IMR-90 (cell line): Measurements from ENCODE around the gene NDUFB10. TPM values are rescaled to one million over a fixed set of nuclear protein-coding genes. Genes with fewer than 3 reads are reported as not detected.
A peak's percentile ranks its signal among the peaks of the same experiment; 100 is the strongest.
"Not testable (repeated sequence)": the region's sequence is repeated elsewhere in the genome, so short reads cannot be mapped to it uniquely, and the experiment has no call there.

Experiments used
- ATAC-seq: fragments of 200-7000 bp; cut with Tn5 transposase; 2 replicates; pipeline ENCODE4 v1.9.1; 2020; ENCODE audit warnings: low read depth, mild to moderate bottlenecking, moderate library complexity
- BruUV-seq: library from RNA; stranded (reverse); fragments of 400-500 nt; replicated peaks from 2 replicates; lab custom pipeline; 2021; lab: Mats Ljungman, UMichigan
- CTCF ChIA-PET: fragments of 300-600 bp; formaldehyde crosslinking; extraction: SDS; loops from one replicate; lab custom pipeline; 2021; ENCODE audit warnings: antibody characterized with exemption; lab: Yijun Ruan, JAX
- POLR2A ChIA-PET: fragments of 300-600 bp; sonication (Branson Sonifier 250); formaldehyde crosslinking; loops from one replicate; lab custom pipeline; 2022; ENCODE audit warnings: antibody characterized with exemption; ENCODE audit not compliant: unreplicated experiment; lab: Charles Lee
- DNase-seq: peaks from one replicate; pipeline ENCODE4 v3.0.0; 2013
- H2AFZ ChIP-seq: replicated peaks from 2 replicates; pipeline ENCODE3; 2013; ENCODE audit warnings: low read length, mild to moderate bottlenecking; ENCODE audit not compliant: poor library complexity
- H2AK5ac ChIP-seq: 2 replicates; pipeline ENCODE4 v1.6.1; 2013; ENCODE audit warnings: low read depth, low read length, inconsistent platforms
- H2AK9ac ChIP-seq: replicated peaks from 2 replicates; pipeline ENCODE3; 2013; ENCODE audit warnings: mild to moderate bottlenecking, low read depth, low read length, moderate library complexity; ENCODE audit not compliant: poor library complexity
- H2BK120ac ChIP-seq: 2 replicates; pipeline ENCODE4 v1.6.1; 2013; ENCODE audit warnings: low read depth, low read length, inconsistent platforms
- H2BK15ac ChIP-seq: 3 replicates; pipeline ENCODE4 v1.6.1; 2013; ENCODE audit warnings: low read depth, low read length, inconsistent platforms
- H2BK20ac ChIP-seq: 2 replicates; pipeline ENCODE4 v1.6.1; 2013; ENCODE audit warnings: low read depth, mild to moderate bottlenecking, inconsistent platforms, low read length, moderate library complexity
- H2BK5ac ChIP-seq: 2 replicates; pipeline ENCODE4 v1.6.1; 2013; ENCODE audit warnings: mild to moderate bottlenecking, low read depth, low read length, inconsistent platforms; ENCODE audit not compliant: poor library complexity, severe bottlenecking
- H3K14ac ChIP-seq: replicated peaks from 2 replicates; pipeline ENCODE4 v1.6.1; 2013; ENCODE audit warnings: low read depth, low read length, inconsistent platforms
- H3K18ac ChIP-seq: 2 replicates; pipeline ENCODE4 v1.6.1; 2013; ENCODE audit warnings: low read depth, low read length, control low read depth
- H3K23ac ChIP-seq: 2 replicates; pipeline ENCODE4 v1.6.1; 2013; ENCODE audit warnings: low read depth, low read length, inconsistent platforms
- H3K27ac ChIP-seq: 2 replicates; pipeline ENCODE4 v1.5.1; 2013; ENCODE audit warnings: mild to moderate bottlenecking, control low read depth, low read length; ENCODE audit not compliant: insufficient read depth
- H3K27me3 ChIP-seq: 2 replicates; pipeline ENCODE4 v1.6.1; 2013; ENCODE audit warnings: low read length; ENCODE audit not compliant: control insufficient read depth, insufficient read depth
- H3K36me3 ChIP-seq: 2 replicates; pipeline ENCODE4 v1.6.1; 2013; ENCODE audit warnings: low read length, mixed read lengths; ENCODE audit not compliant: control insufficient read depth, insufficient read depth
- H3K4ac ChIP-seq: 2 replicates; pipeline ENCODE4 v1.6.1; 2013; ENCODE audit warnings: low read depth, low read length, inconsistent platforms
- H3K4me1 ChIP-seq: 2 replicates; pipeline ENCODE4 v1.6.1; 2013; ENCODE audit warnings: low read length, mixed read lengths; ENCODE audit not compliant: control insufficient read depth, insufficient read depth
- H3K4me2 ChIP-seq: 2 replicates; pipeline ENCODE4 v1.6.1; 2013; ENCODE audit warnings: low read depth, mild to moderate bottlenecking, control low read depth, low read length, moderate library complexity
- H3K4me3 ChIP-seq: 2 replicates; pipeline ENCODE4 v1.5.1; 2013; ENCODE audit warnings: low read depth, mild to moderate bottlenecking, control low read depth, low read length, moderate library complexity; ENCODE audit not compliant: insufficient read depth
- H3K56ac ChIP-seq: 2 replicates; pipeline ENCODE4 v1.6.1; 2013; ENCODE audit warnings: low read length, inconsistent platforms; ENCODE audit not compliant: insufficient read depth; ENCODE audit errors: extremely low read depth
- H3K79me1 ChIP-seq, 2 experiments: 2 replicates each; pipeline ENCODE4 v1.6.1; 2013; ENCODE audit warnings: low read length in 2 of 2, inconsistent platforms in 1 of 2, low read depth in 1 of 2
- H3K9ac ChIP-seq: 2 replicates; pipeline ENCODE4 v1.6.1; 2013; ENCODE audit warnings: low read depth, low read length, control low read depth
- H3K9me1 ChIP-seq: 2 replicates; pipeline ENCODE4 v1.6.1; 2013; ENCODE audit warnings: low read length, inconsistent platforms; ENCODE audit not compliant: insufficient read depth
- H3K9me3 ChIP-seq: 2 replicates; pipeline ENCODE4 v1.6.1; 2013; ENCODE audit warnings: low read length; ENCODE audit not compliant: control insufficient read depth, insufficient read depth
- H4K20me1 ChIP-seq: 2 replicates; pipeline ENCODE4 v1.6.1; 2013; ENCODE audit warnings: low read length, inconsistent platforms; ENCODE audit not compliant: insufficient read depth
- H4K5ac ChIP-seq: 2 replicates; pipeline ENCODE4 v1.6.1; 2013; ENCODE audit warnings: mild to moderate bottlenecking, low read depth, low read length, control low read depth
- H4K8ac ChIP-seq, 2 experiments: 2 replicates each; pipeline ENCODE4 v1.6.1; 2013; ENCODE audit warnings: low read depth in 2 of 2, low read length in 2 of 2, control low read depth in 1 of 2, inconsistent platforms in 1 of 2
- H4K91ac ChIP-seq: 2 replicates; pipeline ENCODE4 v1.6.1; 2013; ENCODE audit warnings: low read depth, low read length, inconsistent platforms; ENCODE audit not compliant: insufficient read depth
- CEBPB ChIP-seq: IDR thresholded peaks from 2 replicates; pipeline ENCODE4 v1.6.1; 2012; ENCODE audit warnings: low read depth, low read length, improper control_type of control experiment
- FOS ChIP-seq: fragments of 150-350 bp; IDR thresholded peaks from 2 replicates; pipeline ENCODE4 v1.6.1; 2016; ENCODE audit warnings: low read depth, low read length
- MAFK ChIP-seq: IDR thresholded peaks from 2 replicates; pipeline ENCODE4 v1.6.1; 2012; ENCODE audit warnings: low read depth, low read length, improper control_type of control experiment
- POLR2A ChIP-seq: IDR thresholded peaks from 2 replicates; pipeline ENCODE4 v1.6.1; 2012; ENCODE audit warnings: mild to moderate bottlenecking, low read depth, low read length
- RAD21 ChIP-seq: IDR thresholded peaks from 2 replicates; pipeline ENCODE4 v1.6.1; 2012; ENCODE audit warnings: low read length, improper control_type of control experiment
- WGBS, 2 experiments: methylation state at CpG; one replicate each; pipeline versions ENCODE4 v1.1.5 to v1.1.7; 2013; ENCODE audit warnings: missing lambda C conversion rate in 2 of 2; ENCODE audit not compliant: insufficient read length in 1 of 2; ENCODE audit errors: extremely low coverage in 2 of 2; 5-methylcytosine and 5-hydroxymethylcytosine counted together
- dilution Hi-C: fragments of 300-500 bp; cut with HindIII; formaldehyde crosslinking; loops from one replicate; pipeline ENCODE4 v1.14.3; 2018; ENCODE audit warnings: low sequenced_read_pairs; ENCODE audit not compliant: unreplicated experiment
- in situ Hi-C: fragments of 300-500 bp; cut with MboI; formaldehyde crosslinking; loops from 3 replicates; pipeline ENCODE4 v1.14.3; 2019; ENCODE audit warnings: low sequenced_read_pairs, inconsistent platforms, mixed read lengths
- intact Hi-C: fragments of 100-400 bp; cut with micrococcal nuclease; formaldehyde crosslinking; loops from 2 replicates; pipeline ENCODE4 v1.10.0; 2022
- polyA plus RNA-seq, 3 experiments: library from polyadenylated mRNA; depleted of rRNA; stranded (reverse); fragments of >200 nt; gene quantifications; 2 replicates each; pipeline ENCODE4 v1.2.3, GENCODE V29; 2012; ENCODE audit warnings: low replicate concordance in 1 of 3
- total RNA-seq: library from RNA; depleted of rRNA; stranded (reverse); fragments of >200 nt; gene quantifications from 2 replicates; pipeline ENCODE4 v1.2.3, GENCODE V29; 2012
- TF ChIP-seq, protein P1 (sequence below): conservative IDR thresholded peaks from 2 replicates; pipeline ENCODE4 v1.5.1; 2012; ENCODE audit warnings: mild to moderate bottlenecking, low read depth, low read length, improper control_type of control experiment

Gene NDUFB10
- total and polyA plus RNA-seq, 2 of the 4 experiments (the other 2 are of a cell fraction), result 189 to 220 TPM

DNA sequence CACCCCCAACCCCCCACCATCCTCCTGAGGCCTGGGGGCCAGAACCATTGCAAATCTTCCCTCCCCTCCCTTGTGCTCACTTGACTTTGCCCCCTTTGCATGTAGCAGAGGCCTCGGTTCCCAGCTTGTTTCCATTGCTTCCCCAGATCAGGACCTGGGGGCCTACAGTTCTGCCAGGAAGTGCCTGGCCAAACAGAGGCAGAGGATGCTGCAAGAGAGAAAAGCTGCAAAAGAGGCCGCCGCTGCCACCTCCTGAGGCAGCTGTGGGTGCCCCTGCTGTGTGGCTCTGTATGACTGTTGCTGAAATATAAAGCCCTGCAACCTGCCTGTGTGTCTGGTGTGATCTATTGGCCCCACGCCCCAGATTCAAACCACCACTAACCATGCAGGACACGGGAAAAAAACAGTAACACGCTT is 2.3 kb downstream of the NDUFB10 start:
- TF ChIP-seq RAD21 (no peak), POLR2A (no peak), FOS (no peak), CEBPB (no peak), MAFK (no peak)
- TF ChIP-seq, protein P1, sequence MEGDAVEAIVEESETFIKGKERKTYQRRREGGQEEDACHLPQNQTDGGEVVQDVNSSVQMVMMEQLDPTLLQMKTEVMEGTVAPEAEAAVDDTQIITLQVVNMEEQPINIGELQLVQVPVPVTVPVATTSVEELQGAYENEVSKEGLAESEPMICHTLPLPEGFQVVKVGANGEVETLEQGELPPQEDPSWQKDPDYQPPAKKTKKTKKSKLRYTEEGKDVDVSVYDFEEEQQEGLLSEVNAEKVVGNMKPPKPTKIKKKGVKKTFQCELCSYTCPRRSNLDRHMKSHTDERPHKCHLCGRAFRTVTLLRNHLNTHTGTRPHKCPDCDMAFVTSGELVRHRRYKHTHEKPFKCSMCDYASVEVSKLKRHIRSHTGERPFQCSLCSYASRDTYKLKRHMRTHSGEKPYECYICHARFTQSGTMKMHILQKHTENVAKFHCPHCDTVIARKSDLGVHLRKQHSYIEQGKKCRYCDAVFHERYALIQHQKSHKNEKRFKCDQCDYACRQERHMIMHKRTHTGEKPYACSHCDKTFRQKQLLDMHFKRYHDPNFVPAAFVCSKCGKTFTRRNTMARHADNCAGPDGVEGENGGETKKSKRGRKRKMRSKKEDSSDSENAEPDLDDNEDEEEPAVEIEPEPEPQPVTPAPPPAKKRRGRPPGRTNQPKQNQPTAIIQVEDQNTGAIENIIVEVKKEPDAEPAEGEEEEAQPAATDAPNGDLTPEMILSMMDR, result no peak
- H3K4me1 ChIP-seq, result peaks cover 12% of the 10 kb centered on the region
- H2AFZ ChIP-seq, result no peak overlapping the region
- H2BK20ac ChIP-seq, result no peak overlapping the region
- no peak overlapping the region for H2BK120ac ChIP-seq
- H3K79me1 ChIP-seq, result peaks cover 3 to 48% of the 10 kb centered on the region in 2 experiments
- H3K9me1 ChIP-seq, result 0 out of 2 replicates have a peak, but pooled peaks cover 8% of the 10 kb centered on the region
- in situ Hi-C loops (no loop called here), dilution Hi-C loops (no loop called here), intact Hi-C loops (no loop called here)
- POLR2A ChIA-PET, result no interaction called here
- no peak for ATAC-seq
- no peak overlapping the region for H3K9ac ChIP-seq
- H3K27me3 ChIP-seq, result no peaks in the 10 kb centered on the region
- H3K4me3 ChIP-seq, result no peak overlapping the region
- H3K4me2 ChIP-seq, result no peak overlapping the region
- no peak overlapping the region for H3K23ac ChIP-seq
- H2AK9ac ChIP-seq, result no peak overlapping the region
- no TSS peak for BruUV-seq
- no peak overlapping the region for H4K5ac ChIP-seq
- no peak overlapping the region for H3K27ac ChIP-seq
- H3K9me3 ChIP-seq, result no peaks in the 10 kb centered on the region
- H3K4ac ChIP-seq, result no peak overlapping the region
- peaks cover 27% of the 10 kb centered on the region for H3K36me3 ChIP-seq
- H3K18ac ChIP-seq, result no peak overlapping the region
- no peak overlapping the region for H2AK5ac ChIP-seq
- H2BK5ac ChIP-seq, result no peak overlapping the region
- no peak overlapping the region for H4K8ac ChIP-seq
- H3K14ac ChIP-seq, result no peak overlapping the region
- H2BK15ac ChIP-seq, result no peak overlapping the region
- CTCF ChIA-PET, result no interaction called here
- H3K56ac ChIP-seq, result no peak overlapping the region
- H4K20me1 ChIP-seq, result peaks cover 43% of the 10 kb centered on the region
- WGBS, 2 experiments, result no CpG with 5 or more reads among the region's 6 CpGs
- H4K91ac ChIP-seq, result no peak overlapping the region
- DNase-seq, result no peak

DNA sequence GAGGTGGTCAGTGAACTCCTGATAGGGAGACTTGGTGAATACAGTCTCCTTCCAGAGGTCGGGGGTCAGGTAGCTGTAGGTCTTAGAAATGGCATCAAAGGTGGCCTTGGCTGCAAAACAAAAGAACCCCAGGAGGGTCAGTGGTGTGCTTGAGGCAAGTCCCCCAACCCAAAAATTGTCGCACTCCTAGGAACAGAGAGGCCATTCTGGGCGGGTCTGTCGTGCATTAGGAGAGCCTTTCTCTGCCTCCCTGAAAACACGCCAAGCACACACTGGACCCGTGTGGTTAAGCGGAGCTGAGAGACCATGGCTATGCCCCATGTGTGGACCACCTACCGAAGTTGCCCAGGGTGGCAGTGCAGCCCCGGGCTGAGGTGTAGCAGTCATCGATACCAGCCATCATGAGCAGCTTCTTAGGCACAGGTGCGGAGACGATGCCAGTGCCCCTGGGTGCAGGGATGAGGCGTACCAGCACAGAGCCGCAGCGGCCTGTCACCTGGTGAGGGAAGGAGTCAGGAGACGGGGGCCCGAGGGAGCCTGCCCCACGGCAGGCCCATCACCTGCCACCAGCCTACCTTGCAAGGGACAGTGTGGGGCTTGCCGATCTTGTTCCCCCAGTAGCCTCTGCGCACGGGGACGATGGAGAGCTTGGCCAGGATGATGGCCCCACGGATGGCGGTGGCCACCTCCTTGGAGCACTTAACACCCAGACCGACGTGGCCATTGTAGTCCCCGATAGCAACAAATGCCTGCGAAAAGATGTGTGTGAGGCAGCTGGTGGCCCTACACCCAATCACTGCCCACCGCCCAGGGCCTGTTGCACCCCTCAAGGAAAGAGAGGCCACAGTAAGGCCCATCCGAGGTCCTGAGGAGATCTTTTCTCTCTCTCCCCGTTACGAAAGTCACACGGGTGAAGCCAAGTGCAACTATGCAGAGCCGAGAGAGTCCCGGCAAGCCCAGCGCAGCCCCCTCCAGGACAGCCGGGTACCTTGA is 3.1 kb downstream of the NDUFB10 start:
- H4K8ac ChIP-seq, H3K56ac ChIP-seq, DNase-seq, H4K5ac ChIP-seq, in situ Hi-C loops, H3K23ac ChIP-seq, POLR2A ChIA-PET, H2BK15ac ChIP-seq, H3K9me1 ChIP-seq, intact Hi-C loops, H3K18ac ChIP-seq, H3K27ac ChIP-seq, H3K27me3 ChIP-seq, dilution Hi-C loops, ATAC-seq, H3K4ac ChIP-seq, H3K4me3 ChIP-seq, H2AFZ ChIP-seq, H3K4me2 ChIP-seq, CTCF ChIA-PET, H3K9me3 ChIP-seq, H2BK5ac ChIP-seq, H2AK5ac ChIP-seq, H3K9ac ChIP-seq, H2BK20ac ChIP-seq, H2AK9ac ChIP-seq, H3K14ac ChIP-seq, H2BK120ac ChIP-seq, H4K91ac ChIP-seq: not testable (repeated sequence)
- TSS peak; percentile 99 for BruUV-seq
- WGBS, 2 experiments, result no CpG with 5 or more reads among the region's 37 CpGs
- H4K20me1 ChIP-seq, result peaks cover 43% of the 10 kb centered on the region
- peaks cover 27% of the 10 kb centered on the region for H3K36me3 ChIP-seq
- peaks cover 12% of the 10 kb centered on the region for H3K4me1 ChIP-seq
- H3K79me1 ChIP-seq, result peaks cover 3 to 53% of the 10 kb centered on the region in 2 experiments
